IPS-NIHi7 (cell line): Measurements from ENCODE around the gene TRIM38.
A peak's percentile ranks its signal among the peaks of the same experiment; 100 is the strongest.

Source experiments
- DNase-seq: peaks from one replicate; pipeline ENCODE4 v3.0.0; 2012; ENCODE audit warnings: mixed read lengths; ENCODE audit errors: extremely low spot score

Gene TRIM38

DNA sequence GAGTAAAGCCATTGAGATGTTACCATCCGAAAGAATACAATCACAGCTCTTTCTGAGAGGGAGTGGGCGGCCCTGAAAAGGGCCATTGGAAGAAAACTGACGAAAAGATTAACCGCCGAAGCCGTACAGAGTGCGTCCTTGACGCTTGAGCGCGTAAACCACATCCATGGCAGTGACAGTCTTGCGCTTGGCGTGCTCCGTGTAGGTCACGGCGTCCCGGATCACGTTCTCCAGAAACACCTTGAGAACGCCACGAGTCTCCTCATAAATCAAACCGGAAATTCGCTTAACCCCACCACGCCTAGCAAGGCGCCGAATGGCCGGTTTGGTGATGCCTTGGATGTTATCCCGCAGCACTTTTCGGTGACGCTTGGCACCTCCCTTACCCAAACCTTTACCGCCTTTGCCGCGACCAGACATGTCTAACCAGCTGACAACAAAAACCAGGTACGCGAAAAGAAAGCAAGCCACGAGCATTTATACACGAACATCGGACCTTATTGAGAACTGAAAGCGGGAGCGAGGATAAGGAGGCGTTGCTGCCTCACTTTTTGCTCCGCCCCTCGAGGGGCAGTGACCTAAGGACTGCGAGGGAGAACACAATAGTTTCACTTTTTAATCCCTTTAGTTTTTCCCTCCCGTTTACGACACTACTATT lies 64.4 kb downstream of the TRIM38 start:
- DNase-seq, result peak; percentile 41

- DNase-seq, result no peak
Observed at GRCh38 chr6:26027491-26028211, 65.0 kb downstream of the TRIM38 start.

GRCh38 chr6:26028212-26028745 lies 65.7 kb downstream of the TRIM38 start:
- DNase-seq, result no peak

- DNase-seq, result no peak
Observed at GRCh38 chr6:26028746-26029569, 66.4 kb downstream of the TRIM38 start.

- no peak for DNase-seq
Observed at GRCh38 chr6:26029570-26029856, 66.9 kb downstream of the TRIM38 start.

GRCh38 chr6:26029857-26030653 lies 67.5 kb downstream of the TRIM38 start:
- DNase-seq, result no peak

DNA sequence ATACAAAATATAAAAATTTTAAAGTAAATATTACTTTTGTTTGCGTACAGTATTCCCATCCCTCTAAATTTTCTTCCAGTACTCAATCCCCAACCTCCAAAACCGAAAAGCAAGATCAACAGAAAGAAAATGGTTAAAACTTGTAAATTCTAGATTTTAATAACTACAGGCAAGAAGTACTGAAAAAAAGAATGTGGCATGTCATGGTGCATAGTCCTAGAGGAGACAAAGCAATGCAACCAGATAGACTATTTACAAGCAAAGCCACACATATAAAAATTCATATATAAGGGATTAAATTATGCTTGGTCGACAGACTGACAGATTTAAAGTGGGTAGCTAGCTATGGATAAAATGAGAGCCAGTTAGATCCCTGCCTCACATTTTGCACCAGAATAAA lies 68.1 kb downstream of the TRIM38 start:
- no peak for DNase-seq

GRCh38 chr6:26031151-26031594 lies 68.6 kb downstream of the TRIM38 start:
- no peak for DNase-seq

- peak; percentile 81 for DNase-seq
Observed at GRCh38 chr6:26031595-26032339, 69.2 kb downstream of the TRIM38 start.

DNA sequence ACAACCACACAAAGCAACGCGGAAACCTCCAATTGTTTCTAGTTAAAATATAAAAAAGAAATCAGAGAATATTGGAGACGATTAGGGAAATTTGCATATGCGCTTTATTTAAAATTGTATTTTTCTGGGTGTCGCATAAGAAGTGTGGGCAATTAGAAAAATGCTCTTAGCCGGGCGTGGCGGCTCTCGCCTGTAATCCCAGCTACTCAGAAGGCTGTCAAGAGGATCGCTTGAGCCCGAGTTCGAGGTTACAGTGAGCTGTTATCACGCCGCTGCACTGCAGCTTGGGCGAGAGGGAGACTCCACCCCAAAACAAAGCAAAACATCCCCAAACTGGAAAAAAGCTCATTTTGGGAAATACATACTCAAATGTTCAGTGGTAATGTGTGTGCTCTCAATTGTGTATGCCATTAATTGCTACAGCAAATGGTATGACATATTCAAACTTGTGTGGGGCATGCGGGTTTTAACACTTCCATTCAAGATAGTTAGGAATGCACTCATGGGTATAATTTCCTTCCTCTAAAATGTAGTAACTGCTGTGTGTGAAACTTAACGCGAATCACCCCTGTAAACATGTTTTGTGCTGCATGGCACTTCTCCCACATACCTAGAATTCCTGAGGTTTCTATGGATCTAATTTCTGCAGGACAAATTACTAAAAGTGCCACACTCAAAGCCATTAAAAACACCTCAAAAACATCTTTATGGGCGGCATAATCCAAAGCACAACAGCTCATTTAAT lies 69.9 kb downstream of the TRIM38 start:
- no peak for DNase-seq

GRCh38 chr6:26033085-26033940 lies 70.7 kb downstream of the TRIM38 start:
- DNase-seq, result peak; percentile 81

GRCh38 chr6:26033941-26034354 lies 71.3 kb downstream of the TRIM38 start:
- no peak for DNase-seq

DNA sequence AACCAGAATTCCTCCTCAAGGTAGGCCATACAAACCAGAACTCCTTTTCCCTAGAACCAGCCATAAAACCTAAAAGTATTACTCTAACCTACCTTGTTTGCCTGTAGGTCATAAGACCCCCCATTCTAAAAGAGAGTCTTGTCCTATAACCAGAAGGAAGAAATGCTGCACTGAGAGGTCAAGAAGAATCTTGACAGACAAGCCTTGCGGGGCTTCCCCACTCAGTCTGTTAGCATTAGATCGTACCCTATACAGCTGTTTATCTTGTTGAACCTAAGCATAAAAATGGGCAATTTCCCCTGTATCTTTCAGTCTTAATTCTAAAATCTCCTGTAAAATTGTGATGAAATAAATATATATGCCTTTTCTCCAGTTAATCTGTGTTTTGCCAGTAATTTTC lies 72.3 kb downstream of the TRIM38 start:
- no peak for DNase-seq
